ENCODE results near the gene UBP1. TPM values are rescaled to one million over a fixed set of nuclear protein-coding genes. Genes with fewer than 3 reads are reported as not detected.
"Not testable (repeated sequence)": the region's sequence is repeated elsewhere in the genome, so short reads cannot be mapped to it uniquely, and the experiment has no call there.

UBP1 gene
- total and polyA plus RNA-seq, 3 experiments from 2014 or later, result 15.9 to 79.4 (median 70.8) TPM

DNA sequence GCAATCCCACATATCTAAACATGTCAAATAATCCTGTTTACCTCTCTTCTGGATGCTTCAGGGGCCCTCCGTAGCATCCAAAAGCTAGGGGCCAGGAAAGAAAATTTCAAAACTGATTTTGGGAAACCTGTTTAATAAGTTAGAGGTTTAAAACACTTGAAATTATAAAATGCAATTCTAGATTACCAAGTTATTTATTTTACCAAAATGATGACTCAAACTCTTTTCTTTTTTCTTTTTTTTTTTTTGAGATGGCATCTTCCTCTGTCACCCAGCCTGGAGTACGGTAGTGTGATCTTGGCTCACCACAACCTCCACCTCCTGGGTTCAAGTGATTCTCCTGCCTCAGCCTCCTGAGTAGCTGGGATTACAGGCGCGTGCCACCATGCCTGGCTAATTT is 19.4 kb upstream of the UBP1 start:
- H3K9me3 ChIP-seq (ENCODE audit: low read length); H3K27me3 ChIP-seq (ENCODE audit: insufficient read depth, low read length, poor library complexity, severe bottlenecking); H3K4me3 Mint-ChIP-seq; CTCF ChIA-PET; H3K27ac Mint-ChIP-seq; H3K27ac ChIP-seq (ENCODE audit: low read depth, low read length); H3K4me1 ChIP-seq (ENCODE audit: insufficient read depth, low read length); DNase-seq; POLR2A ChIA-PET; H3K27me3 Mint-ChIP-seq; H3K4me1 Mint-ChIP-seq; H3K36me3 ChIP-seq (ENCODE audit: insufficient read depth, low read length); H3K4me3 ChIP-seq (ENCODE audit: low read length): not testable (repeated sequence)
- Mint-ChIP-seq H3K36me3 (peaks cover 5 to 47% (median 15%) of the 10 kb centered on the region in 3 donors), H3K9me3 (peaks cover 17 to 40% (median 33%) of the 10 kb centered on the region in 5 donors)

DNA sequence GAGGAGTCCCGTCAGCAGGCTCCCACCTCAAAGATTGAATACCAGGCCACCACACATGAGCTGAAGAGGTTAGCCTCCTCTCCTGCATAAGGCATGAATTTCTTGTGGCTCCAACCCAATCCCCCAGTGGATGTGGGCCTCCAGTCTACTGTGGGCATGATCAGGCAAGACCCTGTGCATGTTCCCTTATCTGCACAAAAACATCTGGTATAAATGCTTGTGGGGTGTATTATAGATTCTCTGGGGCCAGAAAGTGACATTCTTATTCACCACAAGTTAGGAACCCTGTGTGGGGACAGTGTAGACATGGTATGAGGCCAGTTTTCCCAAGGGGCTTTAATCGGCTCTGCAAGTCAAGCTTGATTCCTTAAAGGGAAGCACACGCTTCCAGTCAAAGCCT is 18.2 kb upstream of the UBP1 start:
- CTCF ChIA-PET, result interaction anchor here (0.6 kb wide), 1 partner anchor 282 kb away, joined by 4 read pairs; no protein-coding TSS in a partner anchor
- Mint-ChIP-seq H3K4me1 (no peaks in the 10 kb centered on the region), H3K9me3 (peaks cover 21 to 42% (median 34%) of the 10 kb centered on the region in 5 donors), H3K4me3 (no peak overlapping the region), H3K27ac (no peak overlapping the region), H3K27me3 (no peaks in the 10 kb centered on the region), H3K36me3 (peaks cover 6 to 45% (median 16%) of the 10 kb centered on the region in 3 donors)
- no peak overlapping the region for H3K4me3 ChIP-seq (ENCODE audit: low read length)
- H3K27me3 ChIP-seq (ENCODE audit: insufficient read depth, low read length, poor library complexity, severe bottlenecking), result no peaks in the 10 kb centered on the region
- H3K36me3 ChIP-seq (ENCODE audit: insufficient read depth, low read length), result no peaks in the 10 kb centered on the region
- DNase-seq, result no peak
- POLR2A ChIA-PET, result no interaction called here
- no peak overlapping the region for H3K27ac ChIP-seq (ENCODE audit: low read depth, low read length)
- no peaks in the 10 kb centered on the region for H3K4me1 ChIP-seq (ENCODE audit: insufficient read depth, low read length)
- H3K9me3 ChIP-seq (ENCODE audit: low read length), result no peaks in the 10 kb centered on the region

DNA sequence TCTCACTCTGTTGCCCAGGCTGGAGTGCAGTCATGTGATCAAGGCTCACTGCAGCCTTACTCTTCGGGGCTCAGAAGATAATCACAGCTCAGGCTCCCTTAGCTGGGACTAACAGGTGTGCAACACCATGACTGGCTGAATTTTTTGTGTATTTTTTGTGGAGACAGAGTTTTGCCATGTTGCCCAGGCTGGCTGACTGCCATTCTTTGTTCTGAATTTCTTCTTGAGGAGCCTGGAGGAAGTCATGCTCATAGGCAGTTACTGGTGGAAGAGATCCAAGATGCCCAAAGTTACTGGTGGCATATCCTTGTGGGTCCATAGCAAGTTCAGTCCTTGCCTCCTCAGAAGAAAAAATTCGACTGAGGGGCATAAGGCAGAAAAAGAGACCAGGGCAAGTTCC is 16.6 kb upstream of the UBP1 start:
- H3K4me3 Mint-ChIP-seq, result no peak overlapping the region
- DNase-seq, result no peak
- Histone ChIP-seq H3K4me1 (ENCODE audit: insufficient read depth, low read length) (no peaks in the 10 kb centered on the region), H3K9me3 (ENCODE audit: low read length) (no peaks in the 10 kb centered on the region), H3K27me3 (ENCODE audit: insufficient read depth, low read length, poor library complexity, severe bottlenecking) (no peaks in the 10 kb centered on the region), H3K36me3 (ENCODE audit: insufficient read depth, low read length) (no peaks in the 10 kb centered on the region), H3K4me3 (ENCODE audit: low read length) (no peak overlapping the region), H3K27ac (ENCODE audit: low read depth, low read length) (no peak overlapping the region)
- H3K4me1 Mint-ChIP-seq, result no peaks in the 10 kb centered on the region
- ChIA-PET CTCF (no interaction called here), POLR2A (no interaction called here)
- H3K27ac Mint-ChIP-seq, result no peak overlapping the region
- H3K36me3 Mint-ChIP-seq, result peaks cover 5 to 39% (median 13%) of the 10 kb centered on the region in 3 donors
- H3K27me3 Mint-ChIP-seq, result peaks cover 0 to 3% of the 10 kb centered on the region in 2 donors
- peaks cover 21 to 39% (median 28%) of the 10 kb centered on the region in 5 donors for H3K9me3 Mint-ChIP-seq

GRCh38 chr3:33453331-33453761 is 13.1 kb upstream of the UBP1 start:
- no peak for DNase-seq
- Mint-ChIP-seq H3K27me3 (peaks cover 0 to 8% of the 10 kb centered on the region in 2 donors), H3K27ac (no peak overlapping the region), H3K4me3 (no peak overlapping the region), H3K9me3 (peaks cover 4 to 18% (median 10%) of the 10 kb centered on the region in 5 donors), H3K4me1 (no peaks in the 10 kb centered on the region), H3K36me3 (peaks cover 1 to 21% (median 3%) of the 10 kb centered on the region in 3 donors)
- H3K4me3 ChIP-seq (ENCODE audit: low read length), result no peak overlapping the region
- H3K9me3 ChIP-seq (ENCODE audit: low read length), result no peaks in the 10 kb centered on the region
- H3K27me3 ChIP-seq (ENCODE audit: insufficient read depth, low read length, poor library complexity, severe bottlenecking), result no peaks in the 10 kb centered on the region
- POLR2A ChIA-PET, result no interaction called here
- H3K36me3 ChIP-seq (ENCODE audit: insufficient read depth, low read length), result no peaks in the 10 kb centered on the region
- CTCF ChIA-PET, result no interaction called here
- H3K4me1 ChIP-seq (ENCODE audit: insufficient read depth, low read length), result no peaks in the 10 kb centered on the region
- no peak overlapping the region for H3K27ac ChIP-seq (ENCODE audit: low read depth, low read length)

DNA sequence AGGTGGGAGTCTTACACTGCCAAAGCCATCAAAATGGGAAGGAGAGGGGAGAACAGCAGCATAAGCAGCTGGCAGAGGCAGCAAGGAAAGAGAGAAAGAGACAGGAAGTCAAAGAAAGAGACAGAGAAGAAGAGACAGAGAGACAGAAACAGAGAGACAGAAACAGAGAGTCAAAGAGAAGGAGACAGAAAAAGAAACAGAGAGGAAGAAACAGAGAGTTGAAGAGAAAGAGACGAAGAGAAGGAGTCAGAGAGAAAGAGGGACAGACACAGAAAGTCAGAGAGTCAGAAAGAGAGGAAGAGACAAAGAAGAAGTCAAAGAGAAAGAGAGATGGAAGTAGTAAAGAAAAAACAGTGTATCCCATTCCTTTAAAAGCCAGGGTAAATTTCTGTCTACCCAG is 11.8 kb upstream of the UBP1 start:
- peaks cover 0 to 11% (median 4%) of the 10 kb centered on the region in 5 donors for H3K9me3 Mint-ChIP-seq
- H3K4me1 Mint-ChIP-seq, result peaks cover 4 to 12% (median 9%) of the 10 kb centered on the region in 3 donors
- POLR2A ChIA-PET; DNase-seq; H3K36me3 ChIP-seq (ENCODE audit: insufficient read depth, low read length); H3K4me3 Mint-ChIP-seq; H3K4me1 ChIP-seq (ENCODE audit: insufficient read depth, low read length); H3K27me3 ChIP-seq (ENCODE audit: insufficient read depth, low read length, poor library complexity, severe bottlenecking); H3K4me3 ChIP-seq (ENCODE audit: low read length); CTCF ChIA-PET; H3K27me3 Mint-ChIP-seq; H3K27ac ChIP-seq (ENCODE audit: low read depth, low read length); H3K9me3 ChIP-seq (ENCODE audit: low read length); H3K27ac Mint-ChIP-seq: not testable (repeated sequence)
- peaks cover 1 to 14% (median 3%) of the 10 kb centered on the region in 3 donors for H3K36me3 Mint-ChIP-seq

DNA sequence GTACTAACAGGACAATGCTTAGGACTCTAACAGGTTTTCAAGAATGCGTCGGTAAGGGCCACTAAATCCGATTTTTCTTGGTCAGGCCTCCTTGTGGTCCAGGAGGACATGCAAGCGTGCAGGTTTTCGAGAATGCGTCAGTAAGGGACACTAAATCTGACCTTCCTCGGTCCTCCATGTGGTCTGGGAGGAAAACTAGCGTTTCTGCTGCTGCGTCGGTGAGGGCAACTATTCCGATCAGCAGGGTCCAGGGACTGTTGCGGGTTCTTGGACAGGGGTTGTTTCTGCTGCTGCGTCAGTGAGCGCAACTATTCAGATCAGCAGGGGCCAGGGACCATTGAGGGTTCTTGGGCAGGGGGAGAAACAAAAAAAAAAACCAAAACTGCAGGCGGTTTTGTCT is 7.8 kb upstream of the UBP1 start:
- H3K4me3 Mint-ChIP-seq, result peak overlapping the region in 1 of 7 donors; percentile 84
- Histone ChIP-seq H3K9me3 (ENCODE audit: low read length) (no peaks in the 10 kb centered on the region), H3K4me1 (ENCODE audit: insufficient read depth, low read length) (no peaks in the 10 kb centered on the region), H3K27me3 (ENCODE audit: insufficient read depth, low read length, poor library complexity, severe bottlenecking) (no peaks in the 10 kb centered on the region), H3K4me3 (ENCODE audit: low read length) (no peak overlapping the region), H3K36me3 (ENCODE audit: insufficient read depth, low read length) (no peaks in the 10 kb centered on the region), H3K27ac (ENCODE audit: low read depth, low read length) (no peak overlapping the region)
- DNase-seq, result no peak
- H3K36me3 Mint-ChIP-seq, result no peaks in the 10 kb centered on the region
- no peak overlapping the region for H3K27ac Mint-ChIP-seq
- ChIA-PET CTCF (no interaction called here), POLR2A (no interaction called here)
- H3K4me1 Mint-ChIP-seq, result peaks cover 10 to 19% (median 16%) of the 10 kb centered on the region in 3 donors
- peaks cover 0 to 5% (median 0%) of the 10 kb centered on the region in 5 donors for H3K9me3 Mint-ChIP-seq
- peaks cover 0 to 9% of the 10 kb centered on the region in 2 donors for H3K27me3 Mint-ChIP-seq

DNA sequence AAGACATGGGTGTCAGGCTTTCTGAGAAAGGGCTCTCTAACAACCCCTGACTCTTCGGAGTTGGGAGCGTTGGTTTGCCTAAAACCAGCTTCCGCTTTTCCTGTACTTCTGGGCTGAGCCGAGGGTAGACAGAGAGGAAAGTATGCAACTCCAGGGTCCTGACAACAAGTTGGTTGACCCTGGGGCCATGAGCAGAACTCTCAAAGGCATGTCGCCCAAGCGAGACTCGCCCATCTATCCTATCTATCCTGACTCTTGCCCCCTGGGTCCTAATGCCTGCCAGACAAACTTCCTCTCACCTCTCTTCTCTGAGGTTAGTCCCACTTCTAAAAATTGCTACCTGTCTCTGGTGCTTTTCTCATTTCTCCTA is 7.0 kb upstream of the UBP1 start:
- Mint-ChIP-seq H3K4me3 (peak overlapping the region; percentile 65 to 87 (median 82)), H3K27me3 (peaks cover 0 to 10% of the 10 kb centered on the region in 2 donors), H3K4me1 (peaks cover 10 to 22% (median 16%) of the 10 kb centered on the region in 3 donors), H3K27ac (peak overlapping the region in 5 of 8 donors; percentile 6 to 82 (median 29))
- H3K4me3 ChIP-seq (ENCODE audit: low read length); H3K27ac ChIP-seq (ENCODE audit: low read depth, low read length); H3K9me3 ChIP-seq (ENCODE audit: low read length); H3K9me3 Mint-ChIP-seq; H3K36me3 Mint-ChIP-seq; DNase-seq; POLR2A ChIA-PET; H3K27me3 ChIP-seq (ENCODE audit: insufficient read depth, low read length, poor library complexity, severe bottlenecking); H3K36me3 ChIP-seq (ENCODE audit: insufficient read depth, low read length); H3K4me1 ChIP-seq (ENCODE audit: insufficient read depth, low read length); CTCF ChIA-PET: not testable (repeated sequence)

GRCh38 chr3:33442190-33442589 is 2.0 kb upstream of the UBP1 start:
- Mint-ChIP-seq H3K9me3 (no peaks in the 10 kb centered on the region), H3K36me3 (peaks cover 0 to 10% (median 0%) of the 10 kb centered on the region in 3 donors), H3K4me3 (peak overlapping the region; percentile 19 to 100 (median 99)), H3K4me1 (peaks cover 39 to 49% (median 43%) of the 10 kb centered on the region in 3 donors), H3K27ac (peak overlapping the region in 7 of 8 donors; percentile 96 to 100 (median 100)), H3K27me3 (peaks cover 0 to 3% of the 10 kb centered on the region in 2 donors)
- H3K27ac ChIP-seq (ENCODE audit: low read depth, low read length), result no peak overlapping the region
- H3K4me1 ChIP-seq (ENCODE audit: insufficient read depth, low read length), result peaks cover 27% of the 10 kb centered on the region
- H3K27me3 ChIP-seq (ENCODE audit: insufficient read depth, low read length, poor library complexity, severe bottlenecking), result no peaks in the 10 kb centered on the region
- no peaks in the 10 kb centered on the region for H3K9me3 ChIP-seq (ENCODE audit: low read length)
- no peak for DNase-seq
- H3K4me3 ChIP-seq (ENCODE audit: low read length), result no peak overlapping the region
- no peaks in the 10 kb centered on the region for H3K36me3 ChIP-seq (ENCODE audit: insufficient read depth, low read length)
- ChIA-PET POLR2A (interaction anchor here (0.7 to 1.0 kb wide), 2 partner anchors 50 to 347 kb away, joined by 3 to 4 read pairs; no protein-coding TSS in a partner anchor), CTCF (no interaction called here)

Measured in CD8-positive, alpha-beta memory T cell (primary cell).